H9 (cell line): ENCODE data around the gene MFSD11. TPM values are rescaled to one million over a fixed set of nuclear protein-coding genes. Genes with fewer than 3 reads are reported as not detected.

Source experiments
- DNase-seq: peaks from one replicate; pipeline ENCODE4 v3.0.0-alpha.2; 2017
- H2AFZ ChIP-seq: one replicate; pipeline ENCODE4 v1.6.1; 2013; ENCODE audit warnings: mild to moderate bottlenecking, low read length, control low read depth, moderate library complexity
- H2AK5ac ChIP-seq: 2 replicates; pipeline ENCODE4 v1.6.1; 2013; ENCODE audit warnings: low read length, control low read depth, mixed read lengths; ENCODE audit not compliant: insufficient read length
- H2BK120ac ChIP-seq: one replicate; pipeline ENCODE4 v1.6.1; 2013; ENCODE audit warnings: low read depth, mild to moderate bottlenecking, low read length, control low read depth, inconsistent platforms; ENCODE audit not compliant: poor library complexity, severe bottlenecking
- H2BK12ac ChIP-seq: 2 replicates; pipeline ENCODE4 v1.6.1; 2013; ENCODE audit warnings: low read length, control low read depth, mixed read lengths, low read depth; ENCODE audit not compliant: insufficient read length
- H2BK15ac ChIP-seq: 2 replicates; pipeline ENCODE4 v1.6.1; 2013; ENCODE audit warnings: low read depth, low read length, control low read depth
- H2BK20ac ChIP-seq: one replicate; pipeline ENCODE4 v1.6.1; 2013; ENCODE audit warnings: low read depth, mild to moderate bottlenecking, low read length, control low read depth, inconsistent platforms; ENCODE audit not compliant: poor library complexity, severe bottlenecking
- H2BK5ac ChIP-seq: 2 replicates; pipeline ENCODE4 v1.6.1; 2013; ENCODE audit warnings: low read length, control low read depth, mixed read lengths; ENCODE audit not compliant: insufficient read length
- H3K14ac ChIP-seq: 2 replicates; pipeline ENCODE4 v1.6.1; 2013; ENCODE audit warnings: low read length, control low read depth; ENCODE audit not compliant: insufficient read depth
- H3K18ac ChIP-seq: 2 replicates; pipeline ENCODE4 v1.6.1; 2013; ENCODE audit warnings: low read depth, mild to moderate bottlenecking, mixed read lengths, low read length, control low read depth; ENCODE audit not compliant: insufficient read length
- H3K23ac ChIP-seq: 2 replicates; pipeline ENCODE4 v1.6.1; 2013; ENCODE audit warnings: low read length, control low read depth, mixed read lengths, low read depth; ENCODE audit not compliant: insufficient read length
- H3K23me2 ChIP-seq: 2 replicates; pipeline ENCODE4 v1.6.1; 2013; ENCODE audit warnings: low read depth, mild to moderate bottlenecking, mixed read lengths, low read length, control low read depth; ENCODE audit not compliant: insufficient read length, poor library complexity, severe bottlenecking
- H3K27ac ChIP-seq: 2 replicates; pipeline ENCODE4 v1.5.1; 2013; ENCODE audit warnings: low read length, control low read depth, mixed read lengths, low read depth; ENCODE audit not compliant: insufficient read length
- H3K27me3 ChIP-seq: 2 replicates; pipeline ENCODE4 v1.6.1; 2013; ENCODE audit warnings: low read length, control low read depth, inconsistent platforms; ENCODE audit not compliant: insufficient read depth
- H3K4ac ChIP-seq: 2 replicates; pipeline ENCODE4 v1.6.1; 2013; ENCODE audit warnings: low read depth, mild to moderate bottlenecking, control low read depth, inconsistent platforms, low read length, moderate library complexity
- H3K4me1 ChIP-seq: 2 replicates; pipeline ENCODE4 v1.6.1; 2013; ENCODE audit warnings: low read length, control low read depth, inconsistent platforms; ENCODE audit not compliant: insufficient read depth
- H3K4me2 ChIP-seq: 2 replicates; pipeline ENCODE4 v1.6.1; 2013; ENCODE audit warnings: low read length, control low read depth, mixed read lengths; ENCODE audit not compliant: insufficient read length, insufficient read depth
- H3K56ac ChIP-seq: 2 replicates; pipeline ENCODE4 v1.6.1; 2013; ENCODE audit warnings: low read depth, mild to moderate bottlenecking, mixed read lengths, low read length, control low read depth; ENCODE audit not compliant: insufficient read length
- H3K79me1 ChIP-seq: 2 replicates; pipeline ENCODE4 v1.6.1; 2013; ENCODE audit warnings: low read depth, mild to moderate bottlenecking, moderate library complexity, low read length, control low read depth, inconsistent platforms; ENCODE audit not compliant: insufficient read depth, poor library complexity, severe bottlenecking
- H3K79me2 ChIP-seq: 2 replicates; pipeline ENCODE4 v1.6.1; 2013; ENCODE audit warnings: low read length, control low read depth, inconsistent platforms; ENCODE audit not compliant: insufficient read depth
- H3K9ac ChIP-seq: 2 replicates; pipeline ENCODE4 v1.6.1; 2013; ENCODE audit warnings: low read length, control low read depth, mixed read lengths; ENCODE audit not compliant: insufficient read length; ENCODE audit errors: extremely low read depth
- H3K9me3 ChIP-seq: one replicate; pipeline ENCODE4 v1.6.1; 2013; ENCODE audit warnings: low read depth, low read length, inconsistent platforms; ENCODE audit not compliant: control insufficient read depth
- H3T11ph ChIP-seq: one replicate; pipeline ENCODE4 v1.6.1; 2013; ENCODE audit warnings: mild to moderate bottlenecking, low read length, control low read depth, inconsistent platforms
- H4K20me1 ChIP-seq: one replicate; pipeline ENCODE4 v1.6.1; 2013; ENCODE audit not compliant: control insufficient read depth, insufficient read length, insufficient read depth
- H4K5ac ChIP-seq: 2 replicates; pipeline ENCODE4 v1.6.1; 2013; ENCODE audit warnings: low read depth, mild to moderate bottlenecking, mixed read lengths, low read length, control low read depth; ENCODE audit not compliant: insufficient read length
- H4K8ac ChIP-seq: replicated peaks from 2 replicates; pipeline ENCODE4 v1.6.1; 2013; ENCODE audit warnings: low read length, control low read depth, mixed read lengths, low read depth; ENCODE audit not compliant: insufficient read length
- H4K91ac ChIP-seq: 2 replicates; pipeline ENCODE4 v1.6.1; 2013; ENCODE audit warnings: low read depth, mild to moderate bottlenecking, moderate library complexity, mixed read lengths, low read length, control low read depth; ENCODE audit not compliant: insufficient read length
- H3K27ac Mint-ChIP-seq, 3 experiments: 2 replicates in 2 of 3; 3 replicates in 1 of 3; pipeline ENCODE4 v1.8.0; 2020 to 2021; ENCODE audit warnings: mixed read lengths in 3 of 3, mild to moderate bottlenecking in 1 of 3, moderate library complexity in 1 of 3
- H3K27me3 Mint-ChIP-seq: 2 replicates; pipeline ENCODE4 v1.8.0; 2021; ENCODE audit warnings: low read depth, mild to moderate bottlenecking, moderate library complexity, mixed read lengths
- H3K36me3 Mint-ChIP-seq, 3 experiments: 2 replicates in 2 of 3; 3 replicates in 1 of 3; pipeline ENCODE4 v1.8.0; 2020 to 2021; ENCODE audit warnings: low read depth in 3 of 3, mixed read lengths in 3 of 3; ENCODE audit not compliant: insufficient read depth in 1 of 3
- H3K4me1 Mint-ChIP-seq, 2 experiments: 2 replicates each; pipeline ENCODE4 v1.8.0; 2020; ENCODE audit warnings: mixed read lengths in 2 of 2
- H3K4me3 Mint-ChIP-seq, 2 experiments: 2 replicates in 1 of 2; 3 replicates in 1 of 2; pipeline ENCODE4 v1.8.0; 2020 to 2021; ENCODE audit warnings: mild to moderate bottlenecking in 2 of 2, mixed read lengths in 2 of 2, moderate library complexity in 1 of 2
- H3K9me3 Mint-ChIP-seq, 2 experiments: 2 replicates in 1 of 2; 3 replicates in 1 of 2; pipeline ENCODE4 v1.8.0; 2020; ENCODE audit warnings: mild to moderate bottlenecking in 2 of 2, mixed read lengths in 2 of 2, moderate library complexity in 1 of 2
- CTCF ChIP-seq: fragments of 200-600 bp; sonication (generic); conservative IDR thresholded peaks from 3 replicates; pipeline ENCODE4 v1.8.0; 2021; ENCODE audit warnings: antibody characterized with exemption, mild to moderate bottlenecking
- WGBS: extraction: QIAGEN DNeasy Blood & Tissue Kit; methylation state at CpG from one replicate; pipeline ENCODE4 v1.1.7; 2013; ENCODE audit warnings: missing lambda C conversion rate, low lambda C conversion rate, mixed read lengths; ENCODE audit not compliant: insufficient read length; ENCODE audit errors: extremely low coverage; 5-methylcytosine and 5-hydroxymethylcytosine counted together
- microRNA-seq: library from miRNA; unstranded; fragments of <30 nt; microRNA quantifications from one replicate; pipeline ENCODE4, GENCODE V29; 2020; ENCODE audit warnings: borderline microRNAs expressed
- total RNA-seq: library from RNA; stranded (reverse); gene quantifications from 2 replicates; pipeline ENCODE4 v1.2.1, GENCODE V29; 2021

Gene MFSD11
- total RNA-seq, 1 experiment from 2014 or later = 19.9 TPM

GRCh38 chr17:76827736-76828135 is 89.8 kb downstream of the MFSD11 start:
- H3K14ac ChIP-seq = no peak overlapping the region
- DNase-seq = no peak
- H4K20me1 ChIP-seq = no peaks in the 10 kb centered on the region
- H3K79me1 ChIP-seq = no peaks in the 10 kb centered on the region
- no peak overlapping the region for H3T11ph ChIP-seq
- H4K5ac ChIP-seq = no peak overlapping the region
- no peak overlapping the region for H3K9ac ChIP-seq
- H3K79me2 ChIP-seq = no peaks in the 10 kb centered on the region
- H4K8ac ChIP-seq = no peak overlapping the region
- no peak overlapping the region for H4K91ac ChIP-seq
- H3K27ac ChIP-seq = no peak overlapping the region
- no CpG with 5 or more reads among the region's 14 CpGs for WGBS
- Mint-ChIP-seq H3K4me1 (no peaks in the 10 kb centered on the region), H3K4me3 (no peak overlapping the region), H3K27ac (0 out of 7 replicates have a peak overlapping the region, but pooled peaks of 1 of the 3 experiments have one; percentile 43), H3K27me3 (peaks cover 6% of the 10 kb centered on the region), H3K36me3 (no peaks in the 10 kb centered on the region), H3K9me3 (no peaks in the 10 kb centered on the region)
- no peak overlapping the region for H3K18ac ChIP-seq
- H2BK20ac ChIP-seq = no peak overlapping the region
- H3K4ac ChIP-seq = no peak overlapping the region
- no peaks in the 10 kb centered on the region for H3K27me3 ChIP-seq
- no peak overlapping the region for H2BK120ac ChIP-seq
- no peak overlapping the region for H3K23ac ChIP-seq
- TF ChIP-seq CTCF = no peak
- no peak overlapping the region for H3K56ac ChIP-seq
- no peaks in the 10 kb centered on the region for H3K4me1 ChIP-seq
- H2BK15ac ChIP-seq = no peak overlapping the region
- no peak overlapping the region for H3K4me2 ChIP-seq
- H3K9me3 ChIP-seq = no peaks in the 10 kb centered on the region
- no peak overlapping the region for H2BK5ac ChIP-seq
- no peak overlapping the region for H2AK5ac ChIP-seq
- no peak overlapping the region for H2AFZ ChIP-seq
- H2BK12ac ChIP-seq = no peak overlapping the region
- H3K23me2 ChIP-seq = no peaks in the 10 kb centered on the region

Small RNAs within 50 kb of the gene (microRNA-seq; reads per million reads assigned to microRNA genes)
- gene MIR636 = 1.2 reads per million, percentile 3 among the genes with 10 or more reads in this experiment

Other genes with a start within 250 kb of the MFSD11 start
- gene RHBDF2, start 236.7 kb upstream of the MFSD11 start, total RNA-seq = 17.1 and 19.7 TPM in 2 replicates
- gene CYGB, start 200.4 kb upstream of the MFSD11 start, total RNA-seq = 2.4 and 2.8 TPM in 2 replicates
- 0.42 and 0.46 TPM in 2 replicates for gene PRCD, start 198.1 kb upstream of the MFSD11 start, total RNA-seq
- gene ST6GALNAC2, start 152.3 kb upstream of the MFSD11 start, total RNA-seq = 0.37 and 0.46 TPM in 2 replicates
- not detected in 2 replicates for gene ST6GALNAC1, start 94.4 kb upstream of the MFSD11 start, total RNA-seq
- gene MXRA7, start 27.2 kb upstream of the MFSD11 start, total RNA-seq = 28.2 TPM in 2 replicates
- gene JMJD6, start 11.5 kb upstream of the MFSD11 start, total RNA-seq = 26.3 and 28.9 TPM in 2 replicates
- gene METTL23, start 11.3 kb upstream of the MFSD11 start, total RNA-seq = 25.6 and 29.9 TPM in 2 replicates
- 578 and 591 TPM in 2 replicates for gene SRSF2, start 788 bp upstream of the MFSD11 start, total RNA-seq
- 4.6 and 4.9 TPM in 2 replicates for gene MGAT5B, start 130.3 kb downstream of the MFSD11 start, total RNA-seq